ENCODE results near the gene POMT2.

Gene POMT2

GRCh38 chr14:77343662-77344061 is 23.0 kb upstream of the POMT2 start:
- no peak for ATAC-seq (ENCODE audit: low read depth)
- TF ChIP-seq, protein P1, sequence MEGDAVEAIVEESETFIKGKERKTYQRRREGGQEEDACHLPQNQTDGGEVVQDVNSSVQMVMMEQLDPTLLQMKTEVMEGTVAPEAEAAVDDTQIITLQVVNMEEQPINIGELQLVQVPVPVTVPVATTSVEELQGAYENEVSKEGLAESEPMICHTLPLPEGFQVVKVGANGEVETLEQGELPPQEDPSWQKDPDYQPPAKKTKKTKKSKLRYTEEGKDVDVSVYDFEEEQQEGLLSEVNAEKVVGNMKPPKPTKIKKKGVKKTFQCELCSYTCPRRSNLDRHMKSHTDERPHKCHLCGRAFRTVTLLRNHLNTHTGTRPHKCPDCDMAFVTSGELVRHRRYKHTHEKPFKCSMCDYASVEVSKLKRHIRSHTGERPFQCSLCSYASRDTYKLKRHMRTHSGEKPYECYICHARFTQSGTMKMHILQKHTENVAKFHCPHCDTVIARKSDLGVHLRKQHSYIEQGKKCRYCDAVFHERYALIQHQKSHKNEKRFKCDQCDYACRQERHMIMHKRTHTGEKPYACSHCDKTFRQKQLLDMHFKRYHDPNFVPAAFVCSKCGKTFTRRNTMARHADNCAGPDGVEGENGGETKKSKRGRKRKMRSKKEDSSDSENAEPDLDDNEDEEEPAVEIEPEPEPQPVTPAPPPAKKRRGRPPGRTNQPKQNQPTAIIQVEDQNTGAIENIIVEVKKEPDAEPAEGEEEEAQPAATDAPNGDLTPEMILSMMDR (IDR thresholded peaks at IDR 0.05; ENCODE audit: poor library complexity, severe bottlenecking), result no peak
- Histone ChIP-seq H3K27ac (ENCODE audit: poor library complexity, severe bottlenecking) (no peak overlapping the region), H3K27me3 (ENCODE audit: insufficient read depth, poor library complexity, severe bottlenecking) (no peaks in the 10 kb centered on the region), H3K36me3 (ENCODE audit: low read depth) (peaks cover 14% of the 10 kb centered on the region), H3K4me3 (ENCODE audit: severe bottlenecking) (no peak overlapping the region), H3K9me3 (ENCODE audit: severe bottlenecking) (no peaks in the 10 kb centered on the region), H3K4me1 (ENCODE audit: insufficient read depth, poor library complexity, severe bottlenecking) (no peaks in the 10 kb centered on the region)
- DNase-seq (ENCODE audit: low spot score), result no peak

DNA sequence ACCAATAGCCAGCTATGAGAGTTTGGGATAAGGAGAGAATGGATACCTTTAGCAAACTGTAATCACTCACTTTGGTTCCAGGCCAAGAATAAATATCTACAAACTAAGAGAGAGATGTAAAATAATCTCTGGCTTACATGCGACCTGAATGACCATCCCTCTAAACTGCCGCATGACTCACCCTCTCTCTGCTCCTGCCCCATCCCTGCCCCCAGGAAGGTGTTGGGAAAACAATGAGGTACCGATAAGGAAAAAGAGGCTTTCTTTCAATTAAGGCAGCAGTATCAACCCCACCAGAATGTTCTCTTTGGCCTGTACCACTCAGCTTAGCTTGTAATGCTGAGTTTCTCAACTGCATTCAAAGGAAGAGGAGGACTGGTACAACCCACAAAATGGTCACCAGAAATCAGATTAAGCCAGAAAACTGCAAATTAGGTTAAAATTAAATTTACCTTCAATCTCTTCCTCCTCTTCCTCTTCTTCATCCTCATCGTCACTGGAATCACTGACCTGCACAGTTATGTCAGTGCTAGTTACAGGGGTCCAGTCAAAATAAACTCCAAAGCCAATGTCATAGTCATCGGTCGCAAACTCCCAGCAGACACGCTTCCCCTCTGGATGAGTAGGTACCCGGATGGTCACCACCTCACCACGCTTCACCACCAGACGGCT is 22.2 kb upstream of the POMT2 start:
- H3K9me3 ChIP-seq (ENCODE audit: severe bottlenecking), result no peaks in the 10 kb centered on the region
- no peak for DNase-seq (ENCODE audit: low spot score)

DNA sequence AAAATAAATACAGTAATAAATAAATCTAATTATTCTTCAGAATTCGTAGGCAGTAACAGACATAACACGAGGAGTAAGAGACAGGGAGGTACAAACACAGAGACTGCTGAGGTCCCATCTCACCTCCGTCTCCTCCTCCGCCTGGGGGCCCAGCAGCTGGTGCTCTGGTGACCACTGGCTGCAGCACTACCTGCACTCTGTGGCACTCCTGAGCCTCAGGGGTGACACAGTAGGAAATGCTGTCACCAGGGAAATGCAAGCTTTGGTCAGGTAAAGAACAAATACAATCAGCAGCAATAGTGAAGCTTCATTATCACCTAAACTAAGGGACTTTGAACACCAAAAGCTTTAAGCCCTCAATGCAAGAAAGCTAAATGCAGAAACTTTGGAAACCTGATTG is 19.7 kb upstream of the POMT2 start:
- Histone ChIP-seq H3K27me3 (ENCODE audit: insufficient read depth, poor library complexity, severe bottlenecking) (no peaks in the 10 kb centered on the region), H3K4me1 (ENCODE audit: insufficient read depth, poor library complexity, severe bottlenecking) (no peaks in the 10 kb centered on the region), H3K9me3 (ENCODE audit: severe bottlenecking) (no peaks in the 10 kb centered on the region), H3K36me3 (ENCODE audit: low read depth) (peaks cover 16% of the 10 kb centered on the region), H3K4me3 (ENCODE audit: severe bottlenecking) (no peak overlapping the region), H3K27ac (ENCODE audit: poor library complexity, severe bottlenecking) (no peak overlapping the region)
- ATAC-seq (ENCODE audit: low read depth) (no peak), DNase-seq (ENCODE audit: low spot score) (no peak)
- TF ChIP-seq, protein P1 (IDR thresholded peaks at IDR 0.05; ENCODE audit: poor library complexity, severe bottlenecking), result no peak

More for the DNA sequence above, 22.2 kb upstream of the POMT2 start:
- Histone ChIP-seq H3K4me1 (ENCODE audit: insufficient read depth, poor library complexity, severe bottlenecking) (no peaks in the 10 kb centered on the region), H3K36me3 (ENCODE audit: low read depth) (peaks cover 14% of the 10 kb centered on the region), H3K27me3 (ENCODE audit: insufficient read depth, poor library complexity, severe bottlenecking) (no peaks in the 10 kb centered on the region), H3K4me3 (ENCODE audit: severe bottlenecking) (no peak overlapping the region), H3K27ac (ENCODE audit: poor library complexity, severe bottlenecking) (no peak overlapping the region)
- peak; percentile 55; the same call in 2 of the 3 replicates for ATAC-seq (ENCODE audit: low read depth)
- TF ChIP-seq, protein P1 (IDR thresholded peaks at IDR 0.05; ENCODE audit: poor library complexity, severe bottlenecking), result no peak

- H3K27ac ChIP-seq (ENCODE audit: poor library complexity, severe bottlenecking), result no peak overlapping the region
- DNase-seq (ENCODE audit: low spot score) (no peak), ATAC-seq (ENCODE audit: low read depth) (peak; percentile 67)
- H3K9me3 ChIP-seq (ENCODE audit: severe bottlenecking), result no peaks in the 10 kb centered on the region
- H3K4me3 ChIP-seq (ENCODE audit: severe bottlenecking), result no peak overlapping the region
- TF ChIP-seq, protein P1 (IDR thresholded peaks at IDR 0.05; ENCODE audit: poor library complexity, severe bottlenecking), result no peak
- no peaks in the 10 kb centered on the region for H3K4me1 ChIP-seq (ENCODE audit: insufficient read depth, poor library complexity, severe bottlenecking)
- H3K27me3 ChIP-seq (ENCODE audit: insufficient read depth, poor library complexity, severe bottlenecking), result no peaks in the 10 kb centered on the region
- peaks cover 16% of the 10 kb centered on the region for H3K36me3 ChIP-seq (ENCODE audit: low read depth)
These were observed 18.7 kb upstream of the POMT2 start for GRCh38 chr14:77339407-77339806.

DNA sequence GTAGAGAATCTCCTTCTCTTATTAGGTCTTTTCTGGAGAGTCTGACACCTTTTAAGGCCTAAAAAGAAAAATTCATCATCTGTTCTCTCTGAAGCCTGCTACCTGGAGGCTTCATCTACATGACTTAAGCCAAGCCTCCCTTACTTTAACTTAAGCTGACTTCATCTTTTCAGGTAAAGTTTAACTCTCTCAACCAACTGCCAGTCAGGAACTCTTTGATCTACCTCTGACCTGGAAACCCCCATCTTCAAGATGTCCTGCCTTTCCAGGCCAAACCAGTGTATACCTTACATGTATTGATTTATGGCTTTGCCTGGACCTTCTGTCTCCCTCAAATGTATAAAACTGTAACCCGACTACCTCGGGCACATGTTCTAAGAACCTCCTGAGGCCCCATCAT is 17.6 kb upstream of the POMT2 start:
- Histone ChIP-seq H3K4me3 (ENCODE audit: severe bottlenecking) (no peak overlapping the region), H3K36me3 (ENCODE audit: low read depth) (peaks cover 16% of the 10 kb centered on the region), H3K4me1 (ENCODE audit: insufficient read depth, poor library complexity, severe bottlenecking) (no peaks in the 10 kb centered on the region), H3K27ac (ENCODE audit: poor library complexity, severe bottlenecking) (no peak overlapping the region), H3K9me3 (ENCODE audit: severe bottlenecking) (no peaks in the 10 kb centered on the region), H3K27me3 (ENCODE audit: insufficient read depth, poor library complexity, severe bottlenecking) (no peaks in the 10 kb centered on the region)
- TF ChIP-seq, protein P1 (IDR thresholded peaks at IDR 0.05; ENCODE audit: poor library complexity, severe bottlenecking), result no peak
- DNase-seq (ENCODE audit: low spot score) (no peak), ATAC-seq (ENCODE audit: low read depth) (no peak)
